Body of pancreas (tissue), 4 donors: ENCODE results near the gene TSEN34. TPM values are rescaled to one million over a fixed set of nuclear protein-coding genes. Genes with fewer than 3 reads are reported as not detected.
"Not testable (repeated sequence)": the region's sequence is repeated elsewhere in the genome, so short reads cannot be mapped to it uniquely, and the experiment has no call there.

Source experiments
- ATAC-seq: fragments of 150-250 bp; one replicate; pipeline ENCODE4 v1.9.1; 2016
- DNase-seq, 4 donors: peaks; one replicate each; pipeline ENCODE4 v3.0.0-alpha.2; 2019
- H3K27ac ChIP-seq, 4 donors: fragments of 200-600 bp; sonication (generic); 1 replicate in 3 of 4; 2 replicates in 1 of 4; pipeline versions ENCODE4 v1.5.1 to v1.6.1; 2016 to 2019; ENCODE audit warnings: mild to moderate bottlenecking in 1 of 4, mixed read lengths in 1 of 4, moderate library complexity in 1 of 4
- H3K27me3 ChIP-seq, 2 donors: fragments of 200-600 bp; sonication (generic); one replicate each; pipeline ENCODE4 v1.6.0; 2016; ENCODE audit warnings: mild to moderate bottlenecking in 1 of 2
- H3K36me3 ChIP-seq, 2 donors: fragments of 200-600 bp; sonication (generic); replicated peaks in 1 of 2; 2 replicates each; pipeline ENCODE4 v1.5.1; 2016; ENCODE audit warnings: low read depth in 2 of 2; ENCODE audit not compliant: insufficient read depth in 1 of 2
- H3K4me1 ChIP-seq: fragments of 200-600 bp; sonication (generic); one replicate; pipeline ENCODE4 v1.6.0; 2016
- H3K4me3 ChIP-seq, 2 donors: fragments of 200-600 bp; sonication (generic); 1 replicate in 1 of 2; 2 replicates in 1 of 2; pipeline ENCODE4 v1.5.1; 2016 to 2019
- H3K9me3 ChIP-seq, 3 donors: fragments of 200-600 bp; sonication (generic); 1 replicate in 2 of 3; 2 replicates in 1 of 3; pipeline ENCODE4 v1.5.1; 2016
- CTCF ChIP-seq, 7 experiments: fragments of 450-650 bp in 4 of 7; fragments of 200-600 bp in 3 of 7; sonication (generic) in 3 of 7; IDR thresholded peaks; one replicate each; pipeline ENCODE4 v1.5.1; 2016 to 2019; ENCODE audit warnings: antibody characterized with exemption in 7 of 7
- POLR2A ChIP-seq, 3 donors: fragments of 450-650 bp; IDR thresholded peaks; one replicate each; pipeline ENCODE4 v1.6.1; 2016; ENCODE audit warnings: antibody characterized with exemption in 3 of 3, mild to moderate bottlenecking in 2 of 3
- WGBS, 2 donors: methylation state at CpG; one replicate each; pipeline ENCODE4 v1.1.5; 2017; 5-methylcytosine and 5-hydroxymethylcytosine counted together
- intact Hi-C: fragments of 100-400 bp; cut with DNase I; formaldehyde crosslinking; loops from one replicate; pipeline ENCODE4 v1.15.1; 2023
- total RNA-seq, 2 donors: library from RNA; depleted of rRNA; stranded (reverse); fragments of >200 nt; gene quantifications; one replicate each; pipeline ENCODE4 v1.1.0, GENCODE V29; 2016

TSEN34 gene
- total RNA-seq, 2 donors from 2014 or later: 33.9 to 56.6 TPM

GRCh38 chr19:54204767-54205468 is 13.8 kb downstream of the TSEN34 start:
- no peak for ATAC-seq
- no peak overlapping the region for H3K4me3 ChIP-seq
- TF ChIP-seq POLR2A (IDR thresholded peaks at IDR 0.05): no peak
- no peak for TF ChIP-seq CTCF (IDR thresholded peaks at IDR 0.05)
- intact Hi-C loops: no loop called here
- H3K4me1 ChIP-seq: peaks cover 90% of the 10 kb centered on the region
- H3K9me3 ChIP-seq: no peaks in the 10 kb centered on the region
- no peak for DNase-seq
- peaks cover 5 to 30% of the 10 kb centered on the region in 2 donors for H3K36me3 ChIP-seq
- no peaks in the 10 kb centered on the region for H3K27me3 ChIP-seq
- 73 to 75% methylated on average over 4 of the region's 4 CpGs for WGBS, 2 donors
- H3K27ac ChIP-seq: peak overlapping the region in 3 of 4 donors; percentile 9 to 97 (median 93)

DNA sequence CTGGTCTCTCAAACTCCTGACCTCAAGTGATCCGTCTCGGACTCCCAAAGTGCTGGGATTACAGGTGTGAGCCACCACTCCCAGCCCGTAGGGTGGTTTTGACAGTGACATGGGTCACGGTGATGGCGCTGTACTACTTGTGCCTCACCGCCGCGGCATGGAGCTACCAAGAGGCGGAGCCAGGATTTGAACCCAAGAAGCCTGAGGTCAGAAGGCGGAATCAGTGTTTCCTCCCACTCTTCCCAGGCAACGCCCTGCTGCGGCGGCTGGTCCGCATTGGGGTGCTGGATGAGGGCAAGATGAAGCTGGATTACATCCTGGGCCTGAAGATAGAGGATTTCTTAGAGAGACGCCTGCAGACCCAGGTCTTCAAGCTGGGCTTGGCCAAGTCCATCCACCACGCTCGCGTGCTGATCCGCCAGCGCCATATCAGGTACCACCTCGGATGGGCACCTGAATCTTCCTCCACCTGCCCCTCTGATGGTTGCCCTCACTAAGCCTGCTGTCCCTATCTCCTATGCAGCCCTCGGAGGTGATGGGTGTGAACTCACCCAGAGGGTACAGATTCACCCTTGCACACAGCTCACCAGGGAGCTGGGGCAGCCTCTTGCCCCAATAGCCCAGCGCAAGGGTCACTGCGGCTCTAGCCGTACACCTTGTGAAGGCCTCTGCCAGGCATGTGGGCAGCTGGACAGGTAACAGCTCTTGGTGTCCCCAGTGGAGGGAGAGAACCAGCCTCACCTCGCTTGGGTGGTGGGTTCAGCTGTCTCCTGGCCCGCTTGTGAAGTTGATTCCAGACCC is 15.1 kb downstream of the TSEN34 start:
- no peaks in the 10 kb centered on the region for H3K9me3 ChIP-seq
- peak overlapping the region in 3 of 4 donors; percentile 11 to 97 (median 94) for H3K27ac ChIP-seq
- peak in 1 of 4 donors; percentile 26 for DNase-seq
- intact Hi-C loops: no loop called here
- ATAC-seq: no peak
- peaks cover 99% of the 10 kb centered on the region for H3K4me1 ChIP-seq
- 84 to 96% methylated on average over 14 to 27 of the region's 27 CpGs for WGBS, 2 donors
- TF ChIP-seq CTCF (IDR thresholded peaks at IDR 0.05) (no peak), POLR2A (IDR thresholded peaks at IDR 0.05) (peak in 1 of 3 donors; percentile 10)
- no peak overlapping the region for H3K4me3 ChIP-seq
- H3K27me3 ChIP-seq: no peaks in the 10 kb centered on the region
- peaks cover 5 to 30% of the 10 kb centered on the region in 2 donors for H3K36me3 ChIP-seq

GRCh38 chr19:54206831-54207177 is 15.7 kb downstream of the TSEN34 start:
- 68 to 72% methylated on average over 13 of the region's 13 CpGs for WGBS, 2 donors
- Histone ChIP-seq H3K4me1 (peaks cover 97% of the 10 kb centered on the region), H3K36me3 (peaks cover 5 to 30% of the 10 kb centered on the region in 2 donors), H3K4me3 (no peak overlapping the region), H3K27ac (peak overlapping the region in 3 of 4 donors; percentile 94 to 97 (median 94)), H3K27me3 (no peaks in the 10 kb centered on the region), H3K9me3 (no peaks in the 10 kb centered on the region)
- TF ChIP-seq POLR2A (IDR thresholded peaks at IDR 0.05) (no peak), CTCF (IDR thresholded peaks at IDR 0.05) (no peak)
- intact Hi-C loops: no loop called here
- ATAC-seq: no peak
- no peak for DNase-seq

- H3K4me3 ChIP-seq, intact Hi-C loops, DNase-seq, ATAC-seq, H3K9me3 ChIP-seq, H3K27me3 ChIP-seq: not testable (repeated sequence)
- Histone ChIP-seq H3K27ac (peak overlapping the region; percentile 94 to 97 (median 96)), H3K36me3 (peaks cover 5 to 28% of the 10 kb centered on the region in 2 donors), H3K4me1 (peaks cover 93% of the 10 kb centered on the region)
- WGBS, 2 donors: 75 to 84% methylated on average over 23 of the region's 23 CpGs
Measured at GRCh38 chr19:54207193-54207592, 16.1 kb downstream of the TSEN34 start.

GRCh38 chr19:54207676-54207982 is 16.5 kb downstream of the TSEN34 start:
- peaks cover 5 to 24% of the 10 kb centered on the region in 2 donors for H3K36me3 ChIP-seq
- H3K27me3 ChIP-seq: no peaks in the 10 kb centered on the region
- no peak overlapping the region for H3K4me3 ChIP-seq
- intact Hi-C loops: no loop called here
- TF ChIP-seq CTCF (IDR thresholded peaks at IDR 0.05) (no peak), POLR2A (IDR thresholded peaks at IDR 0.05) (no peak)
- DNase-seq (no peak), ATAC-seq (no peak)
- H3K27ac ChIP-seq: peak overlapping the region; percentile 94 to 97 (median 96)
- no peaks in the 10 kb centered on the region for H3K9me3 ChIP-seq
- 70 to 73% methylated on average over 5 of the region's 5 CpGs for WGBS, 2 donors
- H3K4me1 ChIP-seq: peaks cover 89% of the 10 kb centered on the region
